WI38 (cell line): Measurements from ENCODE around the gene SERP2.

Source experiments
- H3K4me3 ChIP-seq: 2 replicates; pipeline ENCODE4 v1.5.1; 2011; ENCODE audit warnings: low read depth, mild to moderate bottlenecking, control low read depth, low read length
- CTCF ChIP-seq: IDR thresholded peaks from 2 replicates; pipeline ENCODE4 v1.5.1; 2012; ENCODE audit warnings: low read depth, mild to moderate bottlenecking, control low read depth, low read length

The SERP2 gene

GRCh38 chr13:44355621-44356020, 18.0 kb upstream of the SERP2 start:
- H3K4me3 ChIP-seq = no peak overlapping the region
- TF ChIP-seq CTCF = no peak

GRCh38 chr13:44359983-44360375, 13.6 kb upstream of the SERP2 start:
- H3K4me3 ChIP-seq = no peak overlapping the region
- no peak for TF ChIP-seq CTCF

GRCh38 chr13:44362394-44363040, 11.1 kb upstream of the SERP2 start:
- TF ChIP-seq CTCF = no peak
- H3K4me3 ChIP-seq = no peak overlapping the region

GRCh38 chr13:44363631-44364344, 9.8 kb upstream of the SERP2 start:
- no peak overlapping the region for H3K4me3 ChIP-seq
- no peak for TF ChIP-seq CTCF

- TF ChIP-seq CTCF = no peak
- no peak overlapping the region for H3K4me3 ChIP-seq
Measured at GRCh38 chr13:44364345-44365000, 9.2 kb upstream of the SERP2 start.

GRCh38 chr13:44365008-44365407, 8.6 kb upstream of the SERP2 start:
- TF ChIP-seq CTCF = no peak
- H3K4me3 ChIP-seq = no peak overlapping the region

- no peak for TF ChIP-seq CTCF
- no peak overlapping the region for H3K4me3 ChIP-seq
Measured at GRCh38 chr13:44365899-44366298, 7.7 kb upstream of the SERP2 start.
